ENCODE data around the gene NIPSNAP2. TPM values are rescaled to one million over a fixed set of nuclear protein-coding genes. Genes with fewer than 3 reads are reported as not detected.
"Not testable (repeated sequence)": the region's sequence is repeated elsewhere in the genome, so short reads cannot be mapped to it uniquely, and the experiment has no call there.

The NIPSNAP2 gene
- polyA plus RNA-seq, 4 donors: 109 to 141 (median 124) TPM

- not testable (repeated sequence) for DNase-seq (ENCODE audit: low read depth in 4 of 4, low spot score in 3 of 4)
These were observed 81.4 kb downstream of the NIPSNAP2 start for GRCh38 chr7:56045758-56046157.

GRCh38 chr7:56046721-56047445 lies 82.5 kb downstream of the NIPSNAP2 start:
- peak in 1 of 4 donors; percentile 36 for DNase-seq (ENCODE audit: low read depth in 4 of 4, low spot score in 3 of 4)

- not testable (repeated sequence) for DNase-seq (ENCODE audit: low read depth in 4 of 4, low spot score in 3 of 4)
These were observed 83.2 kb downstream of the NIPSNAP2 start for GRCh38 chr7:56047446-56048116.

GRCh38 chr7:56048245-56048644 lies 83.9 kb downstream of the NIPSNAP2 start:
- DNase-seq (ENCODE audit: low read depth in 4 of 4, low spot score in 3 of 4): no peak

- DNase-seq (ENCODE audit: low read depth in 4 of 4, low spot score in 3 of 4): not testable (repeated sequence)
These were observed 84.4 kb downstream of the NIPSNAP2 start for GRCh38 chr7:56048763-56049162.

Other genes starting within 250 kb of the NIPSNAP2 start
- gene SEPTIN14, start 101.8 kb upstream of the NIPSNAP2 start, polyA plus RNA-seq (ENCODE audit: insufficient read length in 4 of 4): under 1 TPM; 0.17 to 0.46 (median 0.32) TPM
- gene ZNF713, start 77.1 kb upstream of the NIPSNAP2 start, polyA plus RNA-seq (ENCODE audit: insufficient read length in 4 of 4): 10 to 100 TPM; 11.2 to 14.1 (median 12.3) TPM
- gene MRPS17, start 12.7 kb upstream of the NIPSNAP2 start, polyA plus RNA-seq (ENCODE audit: insufficient read length in 4 of 4): 10 to 100 TPM; 16.7 to 22.8 (median 18.4) TPM
- 10 to 100 TPM; 35.0 to 44.4 (median 37.1) TPM for gene PSPH, start 86.9 kb downstream of the NIPSNAP2 start, polyA plus RNA-seq (ENCODE audit: insufficient read length in 4 of 4)
- 100 to 1,000 TPM; 201 to 229 (median 221) TPM for gene CCT6A, start 87.2 kb downstream of the NIPSNAP2 start, polyA plus RNA-seq (ENCODE audit: insufficient read length in 4 of 4)
- gene SUMF2, start 99.7 kb downstream of the NIPSNAP2 start, polyA plus RNA-seq (ENCODE audit: insufficient read length in 4 of 4): 100 to 1,000 TPM in 3 of 4 donors, 10 to 100 TPM in 1; 74.6 to 143 (median 127) TPM
- gene PHKG1, start 128.4 kb downstream of the NIPSNAP2 start, polyA plus RNA-seq (ENCODE audit: insufficient read length in 4 of 4): 1 to 10 TPM in 2 of 4 donors, under 1 TPM in 2; 0.94 to 1.5 (median 1.1) TPM
- gene CHCHD2, start 141.9 kb downstream of the NIPSNAP2 start, polyA plus RNA-seq (ENCODE audit: insufficient read length in 4 of 4): 100 to 1,000 TPM; 256 to 315 (median 289) TPM
- 1 to 10 TPM; 2.0 to 4.3 (median 2.8) TPM for gene NUPR2, start 151.8 kb downstream of the NIPSNAP2 start, polyA plus RNA-seq (ENCODE audit: insufficient read length in 4 of 4)